ENCODE measurements around the gene GSK3B.
A peak's percentile ranks its signal among the peaks of the same experiment; 100 is the strongest.

GSK3B gene

DNA sequence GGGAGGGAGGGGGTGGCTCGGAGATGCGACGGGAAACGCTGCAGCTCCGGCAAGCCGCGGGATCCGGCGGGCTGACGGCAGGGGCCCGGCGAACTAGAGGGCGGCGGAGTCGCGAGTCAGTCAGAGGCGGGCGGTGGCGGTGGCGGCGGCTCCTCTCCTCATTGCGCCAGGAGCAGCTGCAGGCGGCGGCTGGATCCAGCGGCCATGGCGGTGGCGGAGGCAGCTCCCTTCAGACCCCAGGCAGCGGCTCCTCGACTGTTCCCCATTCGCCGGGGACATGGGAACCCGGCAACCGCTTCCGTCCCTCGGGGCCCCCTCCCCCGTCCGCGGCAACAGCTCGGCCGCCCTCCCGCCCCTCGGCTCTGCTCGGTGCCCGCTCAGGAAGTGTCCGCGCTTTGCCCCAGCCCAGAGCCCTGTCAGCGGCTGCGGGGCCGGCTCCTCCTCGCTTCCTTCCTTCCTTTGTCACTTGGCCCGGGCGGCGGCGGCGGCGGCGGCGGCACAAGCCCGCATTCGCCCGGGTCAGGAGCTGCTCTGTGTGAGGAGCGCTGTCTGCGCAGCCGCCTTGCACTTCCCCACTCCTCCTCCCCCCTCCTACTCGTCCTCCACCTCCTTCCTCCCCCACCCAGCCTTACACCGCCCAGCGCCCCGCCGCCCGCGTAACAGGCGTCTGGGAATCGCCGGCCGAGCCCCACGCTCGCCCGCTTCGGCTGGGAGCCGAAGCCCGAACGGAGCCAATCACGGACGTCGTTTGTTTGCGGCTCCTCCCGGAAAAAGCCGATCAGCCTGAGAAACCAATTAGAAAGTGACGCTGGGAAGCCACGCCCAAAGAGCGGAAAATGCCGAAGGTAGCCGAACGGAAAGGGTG, at the start of gene GSK3B:
TSS of gene GSK3B (minus strand) at position 537 of the 865 bp plus-strand sequence. CDS start 1,013 bp downstream, outside the sequence.
- DNase-seq (ENCODE audit: low spot score), result peak; percentile 76

DNA sequence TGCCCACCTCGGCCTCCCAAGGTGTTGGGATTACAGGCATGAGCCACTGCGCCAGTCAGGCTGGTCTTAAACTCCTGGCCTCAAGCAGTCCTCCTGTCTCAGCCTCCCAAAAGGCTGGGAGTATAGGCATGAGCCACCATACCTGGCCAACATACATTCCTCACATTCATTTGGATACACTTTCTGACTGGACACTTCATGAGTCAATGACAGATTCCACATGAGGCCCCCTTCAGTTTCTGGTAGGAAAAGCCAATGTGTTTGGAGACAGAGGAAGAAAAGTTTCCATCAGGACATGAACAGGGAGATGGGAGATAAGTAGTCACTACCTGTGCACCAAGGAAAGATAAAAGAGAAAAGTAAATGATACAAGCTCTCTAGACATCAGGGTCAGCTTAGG, 49.4 kb upstream of the GSK3B start:
- DNase-seq (ENCODE audit: low spot score), result no peak

DNA sequence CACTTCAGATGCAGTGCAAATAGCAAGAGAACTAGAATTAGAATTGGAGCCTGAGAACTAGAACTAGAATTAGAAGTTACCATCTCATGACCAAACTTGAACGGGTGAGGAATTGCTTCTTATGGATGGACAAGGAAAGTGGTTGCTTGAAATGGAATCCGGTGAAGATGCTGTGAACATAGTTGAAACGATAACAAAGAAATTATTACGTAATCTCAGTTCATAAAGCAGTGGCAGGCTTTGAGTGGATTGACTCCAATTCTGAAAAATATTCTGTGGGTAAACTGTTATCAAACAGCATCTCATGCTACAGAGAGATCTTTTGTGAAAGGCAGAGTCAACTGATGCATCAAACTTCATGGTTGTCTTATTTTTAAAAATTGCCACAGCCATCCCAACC, 48.0 kb upstream of the GSK3B start:
- DNase-seq (ENCODE audit: low spot score), result no peak

DNA sequence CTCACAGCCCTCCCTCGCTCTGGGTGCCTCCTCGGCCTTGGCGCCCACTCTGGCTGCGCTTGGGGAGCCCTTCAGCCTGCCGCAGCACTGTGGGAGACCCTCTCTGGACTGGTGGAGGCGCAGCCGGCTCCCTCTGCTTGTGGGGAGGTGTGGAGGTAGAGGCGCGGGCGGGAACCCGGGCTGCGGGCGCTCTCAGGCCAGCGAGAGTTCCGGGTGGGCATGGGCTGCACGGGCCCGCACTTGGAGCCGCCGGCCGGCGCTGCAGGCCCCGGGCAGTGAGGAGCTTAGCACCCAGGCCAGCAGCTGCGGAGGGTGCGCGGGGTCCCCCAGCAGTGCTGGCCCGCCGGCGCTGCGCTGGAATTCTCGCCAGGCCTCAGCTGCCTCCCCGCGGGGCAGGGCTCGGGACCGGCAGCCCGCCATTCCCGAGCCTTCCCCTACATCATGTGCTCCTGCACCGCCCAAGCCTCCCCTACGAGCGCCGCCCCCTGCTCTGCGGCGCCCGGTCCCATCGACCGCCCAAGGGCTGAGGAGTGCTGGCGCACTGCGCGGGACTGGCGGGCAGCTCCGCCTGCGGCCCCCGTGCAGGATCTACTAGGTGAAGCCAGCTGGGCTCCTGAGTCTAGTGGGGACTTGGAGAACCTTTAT, 46.0 kb upstream of the GSK3B start:
- DNase-seq (ENCODE audit: low spot score), result no peak

DNA sequence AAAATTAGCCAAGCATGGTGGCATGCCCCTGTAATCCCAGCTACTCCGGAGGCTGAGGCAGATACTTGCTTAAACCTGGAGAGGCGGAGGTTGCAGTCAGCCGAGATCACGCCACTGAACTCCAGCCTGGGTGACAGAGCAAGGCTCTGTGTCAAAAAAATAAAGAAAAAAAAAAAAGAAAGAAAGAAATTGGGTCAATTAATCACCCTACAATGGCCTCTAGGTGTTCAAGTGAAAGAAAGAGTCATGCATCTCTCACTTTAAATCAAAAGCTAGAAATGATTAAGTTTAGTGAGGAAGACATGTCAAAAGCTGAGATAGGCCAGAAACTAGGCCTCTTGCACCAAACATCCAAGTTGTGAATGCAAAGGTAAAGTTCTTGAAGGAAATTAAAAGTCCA, 44.9 kb upstream of the GSK3B start:
- no peak for DNase-seq (ENCODE audit: low spot score)

DNA sequence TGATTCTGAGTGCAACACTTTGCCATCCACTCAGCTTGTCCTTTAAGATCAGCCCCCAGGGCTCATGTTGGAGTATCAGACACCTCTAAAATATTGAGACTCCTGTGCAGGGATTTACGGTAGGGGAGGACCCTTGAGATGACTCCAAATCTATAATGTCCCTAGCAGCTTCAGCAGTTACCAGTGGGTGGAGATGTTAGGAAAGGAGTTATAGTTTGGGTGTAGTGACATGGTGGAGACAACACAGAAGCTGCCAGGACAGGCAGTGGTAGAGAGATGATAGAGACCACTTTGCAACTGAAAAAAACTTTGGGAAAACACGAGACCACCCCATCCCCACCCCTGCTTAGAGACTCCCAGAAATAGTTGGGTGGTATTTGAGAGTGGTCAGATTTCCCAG, 43.3 kb upstream of the GSK3B start:
- no peak for DNase-seq (ENCODE audit: low spot score)

DNA sequence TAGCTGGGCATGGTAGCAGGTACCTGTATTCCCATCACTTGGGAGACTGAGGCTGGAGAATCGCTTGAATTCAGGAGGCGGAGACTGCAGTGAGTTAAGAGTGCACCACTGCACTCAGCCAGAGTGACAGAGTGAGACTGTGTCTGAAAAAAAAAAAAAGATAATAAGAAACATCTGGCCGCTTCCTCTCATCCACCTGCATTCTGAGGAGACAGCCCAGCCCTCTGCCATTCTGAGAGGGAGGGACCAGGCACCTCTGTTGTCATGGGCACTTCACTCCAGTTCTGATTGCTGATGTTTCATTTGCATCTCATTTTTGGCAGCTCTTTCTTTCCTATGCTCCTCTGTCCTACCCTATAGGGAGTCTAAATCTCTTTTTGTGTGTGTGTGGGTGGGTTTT, 36.4 kb upstream of the GSK3B start:
- no peak for DNase-seq (ENCODE audit: low spot score)

DNA sequence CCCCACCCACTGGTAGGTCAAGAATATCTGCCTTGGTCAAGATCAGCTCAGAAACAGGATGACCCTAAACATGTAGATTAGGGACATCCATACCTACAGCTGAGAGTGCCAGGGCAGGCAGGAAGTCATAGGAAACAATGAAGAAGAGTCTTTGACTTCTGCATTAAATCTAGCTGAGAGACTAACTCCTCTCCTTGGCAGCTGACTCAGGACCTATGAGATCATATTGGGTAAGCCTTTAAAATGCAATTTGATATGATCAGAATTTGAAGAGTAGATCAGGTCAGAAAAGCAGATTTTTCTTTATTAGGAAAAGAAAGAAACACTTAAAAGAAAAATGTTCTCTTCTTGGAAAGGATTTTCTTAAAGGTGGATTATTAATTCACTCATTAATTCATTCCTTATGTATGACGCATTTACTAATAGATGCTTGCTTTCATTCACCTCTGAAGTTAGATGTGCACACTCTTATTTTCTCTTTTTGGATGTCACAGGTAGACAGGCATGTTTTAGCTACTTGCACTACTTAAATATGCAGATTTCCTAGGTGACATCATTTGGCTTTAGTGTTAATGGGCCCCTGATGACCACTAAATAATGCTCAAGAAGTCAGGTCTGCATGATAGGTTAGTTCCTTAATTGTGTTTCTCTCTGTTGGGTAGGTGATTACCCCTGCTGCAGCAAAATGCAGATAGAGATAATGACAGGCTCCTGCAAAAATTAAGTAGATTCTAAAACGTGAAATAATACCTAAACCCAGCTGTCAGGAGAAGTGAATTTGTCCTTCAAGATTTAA, 35.7 kb upstream of the GSK3B start:
- DNase-seq (ENCODE audit: low spot score), result no peak

DNA sequence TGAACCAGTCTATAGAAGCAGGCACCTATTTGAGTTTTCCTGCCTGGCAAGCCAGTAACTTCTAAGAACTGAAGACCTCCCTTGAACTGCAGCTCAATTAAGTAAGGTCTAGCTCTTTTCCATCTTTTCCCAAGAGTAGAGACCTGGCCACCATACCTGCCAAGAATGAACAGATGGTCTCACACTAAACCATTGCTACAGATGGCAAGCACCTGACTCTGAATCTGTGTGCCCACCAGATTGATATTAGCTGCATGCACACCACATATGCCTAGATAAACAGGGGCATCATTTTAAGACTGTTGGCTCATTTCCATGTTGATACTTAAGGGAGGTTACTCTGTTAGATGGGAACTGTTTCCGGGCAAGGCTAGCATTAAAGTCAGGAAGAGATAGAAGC, 34.8 kb upstream of the GSK3B start:
- DNase-seq (ENCODE audit: low spot score), result peak; percentile 91

DNA sequence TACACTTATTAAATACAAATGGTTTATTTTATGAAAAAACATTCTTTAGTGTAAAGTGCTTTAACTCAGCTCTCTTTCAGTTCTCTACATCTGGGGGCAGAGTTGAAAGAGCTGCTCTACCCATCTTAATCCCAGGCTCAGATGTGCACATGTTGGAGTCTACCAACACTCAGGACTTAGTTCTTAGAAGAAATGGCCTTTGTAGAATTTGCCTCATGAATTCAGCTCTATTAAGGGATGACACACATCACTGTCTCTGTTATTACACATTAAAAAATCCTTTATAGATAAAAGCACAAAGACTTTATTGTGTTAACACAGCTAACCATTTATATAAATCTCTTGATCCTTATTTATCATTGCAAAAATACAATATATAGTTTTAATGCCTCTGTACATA, 31.7 kb upstream of the GSK3B start:
- no peak for DNase-seq (ENCODE audit: low spot score)

DNA sequence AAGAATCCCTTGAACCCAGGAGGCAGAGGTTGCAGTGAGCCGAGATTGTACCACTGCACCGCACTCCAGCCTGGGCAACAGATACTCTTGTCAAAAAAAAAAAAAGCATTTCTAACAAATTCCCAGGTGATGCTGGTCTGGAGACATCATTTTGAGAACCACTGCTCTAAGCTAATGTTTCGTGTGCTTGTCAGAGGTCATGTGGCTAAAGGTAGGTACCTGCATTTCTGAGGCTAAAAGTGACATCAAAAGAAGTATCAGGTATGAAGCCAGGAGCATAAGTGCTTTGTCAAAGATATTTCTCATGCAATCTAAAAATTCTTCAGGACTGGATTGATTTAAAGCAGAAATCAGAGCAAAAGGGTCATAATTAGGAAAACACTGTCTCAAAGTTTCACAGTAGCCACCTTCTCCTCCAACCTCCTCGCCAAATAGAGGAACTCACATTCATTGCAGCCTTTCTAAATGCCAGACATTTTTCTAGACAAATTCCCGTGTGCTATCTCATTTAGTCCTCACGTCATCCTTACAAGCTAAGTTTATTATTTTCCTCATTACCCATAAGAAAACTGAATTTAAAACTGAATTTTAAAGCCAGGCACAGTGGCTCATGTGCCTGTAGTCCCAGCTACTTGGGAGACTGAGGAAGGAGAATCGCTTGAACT, 25.7 kb upstream of the GSK3B start:
- DNase-seq (ENCODE audit: low spot score), result no peak

DNA sequence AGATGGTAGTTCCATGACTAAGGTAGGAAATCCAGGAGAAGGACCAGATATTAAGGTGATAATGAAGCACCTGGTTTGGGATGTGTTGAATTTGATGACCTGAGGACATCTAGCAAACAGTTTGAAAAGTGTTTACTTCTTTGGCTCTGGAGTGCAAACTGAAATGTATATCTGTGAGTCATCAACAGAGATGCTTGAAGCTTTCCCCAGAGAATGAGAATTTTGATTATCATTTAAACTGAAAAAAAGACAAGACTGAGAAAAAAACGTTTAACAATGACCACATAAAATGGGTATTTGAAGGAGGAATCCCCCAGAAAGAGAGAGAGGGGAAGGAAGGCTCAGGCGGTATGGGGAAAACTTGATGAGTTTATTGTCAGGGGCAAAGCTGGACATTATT, 20.7 kb upstream of the GSK3B start:
- DNase-seq (ENCODE audit: low spot score), result no peak

DNA sequence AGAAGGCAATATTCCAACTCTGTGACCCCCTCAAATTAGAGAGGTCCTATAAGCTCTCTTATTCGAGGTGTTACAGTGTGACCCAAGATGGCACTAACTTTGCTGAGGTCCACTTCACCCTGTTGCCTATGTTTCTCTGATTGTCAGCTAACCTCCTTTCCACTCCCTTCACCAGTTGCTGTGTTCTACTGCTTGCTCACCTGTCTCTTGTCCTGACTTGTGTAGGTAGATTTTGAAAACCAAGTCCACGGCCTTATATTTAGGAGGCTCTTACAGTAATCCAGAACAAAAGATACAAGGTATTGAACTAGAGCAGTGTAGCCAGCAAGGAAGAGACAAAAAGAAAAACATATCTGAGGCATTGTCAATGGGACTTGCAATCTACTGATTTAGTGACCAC, 20.1 kb upstream of the GSK3B start:
- no peak for DNase-seq (ENCODE audit: low spot score)

DNA sequence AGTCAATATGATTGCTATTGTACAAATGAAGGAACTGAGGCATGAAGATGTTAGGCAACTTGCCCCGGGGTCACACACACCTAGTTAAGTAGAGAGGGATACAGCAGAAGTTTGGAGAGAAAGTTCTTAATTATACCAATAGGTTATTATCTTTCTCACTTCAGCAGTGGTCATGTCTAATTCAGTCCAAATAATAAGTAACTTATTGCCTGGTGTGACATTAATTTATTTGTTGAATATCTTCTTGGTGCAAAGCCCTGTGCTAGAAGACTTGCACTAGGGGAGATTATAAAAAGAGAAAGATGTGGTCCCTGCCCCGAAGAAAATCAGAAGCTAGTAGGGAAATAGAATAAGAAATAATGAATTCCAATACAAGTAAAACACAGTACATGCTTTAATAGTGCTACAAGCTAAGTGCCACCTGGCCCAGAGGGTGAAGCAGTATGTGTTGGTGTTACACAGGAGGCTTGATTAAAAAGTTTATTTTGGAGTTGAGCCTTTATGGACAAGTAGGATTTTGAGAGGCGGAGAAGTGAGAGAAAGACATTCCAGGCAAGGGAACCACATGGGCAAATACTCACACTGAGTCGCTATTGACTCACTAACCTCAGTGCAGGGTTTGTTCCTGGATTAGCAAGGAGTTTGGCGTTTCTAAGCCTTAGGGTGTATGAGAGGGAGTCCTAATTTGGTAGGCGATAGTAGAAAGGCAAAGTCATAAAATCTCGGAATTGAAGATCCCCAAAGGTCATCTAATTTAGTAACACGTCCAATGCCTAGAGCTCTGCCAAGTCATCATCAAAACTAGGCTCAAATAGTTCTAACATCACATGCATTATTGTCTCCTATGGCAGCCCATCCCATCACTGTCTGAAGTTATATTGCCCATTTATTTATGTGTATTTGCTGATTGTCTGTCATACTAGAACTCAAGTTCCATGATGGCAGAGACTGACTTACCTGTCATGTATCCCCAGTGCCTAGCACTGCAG, 19.2 kb upstream of the GSK3B start:
- no peak for DNase-seq (ENCODE audit: low spot score)

DNA sequence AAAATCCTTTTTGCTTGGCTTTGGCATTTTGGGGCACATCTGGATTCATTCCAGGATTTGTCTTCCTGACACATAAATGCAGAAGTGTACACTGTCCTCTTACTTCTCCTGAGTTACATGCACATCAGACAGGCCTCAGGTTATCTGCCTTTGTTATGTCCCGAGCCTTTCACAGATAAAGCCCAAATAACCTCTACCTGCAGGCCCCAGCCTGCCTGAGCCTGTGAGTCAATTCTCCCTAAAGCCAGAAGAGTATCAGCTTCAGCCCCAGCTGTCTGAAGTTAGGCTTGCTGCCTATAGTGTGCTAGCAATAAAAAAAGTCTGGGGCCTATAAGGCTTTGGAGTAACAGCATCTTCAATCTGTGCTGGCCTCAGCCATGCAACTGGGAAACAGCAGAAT, 17.7 kb upstream of the GSK3B start:
- DNase-seq (ENCODE audit: low spot score), result no peak

DNA sequence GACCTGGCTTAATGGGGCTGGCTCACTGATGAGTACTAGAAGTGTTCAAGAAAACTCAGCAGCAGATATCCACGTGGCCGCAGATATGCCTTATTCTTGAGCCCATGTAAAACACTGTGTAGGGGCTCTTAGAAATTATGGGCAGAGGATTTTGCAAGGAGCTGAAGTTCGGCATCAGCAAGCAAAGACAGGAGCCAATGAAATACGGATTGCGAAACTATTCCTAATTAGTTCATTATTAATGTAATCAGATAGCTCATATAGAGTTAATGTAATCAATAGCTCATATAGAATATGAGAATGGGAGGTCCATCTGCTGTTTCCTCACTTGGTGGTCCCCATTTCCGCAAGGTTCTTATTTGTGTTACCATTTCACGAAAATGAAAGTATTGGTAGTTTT, 9.0 kb upstream of the GSK3B start:
- DNase-seq (ENCODE audit: low spot score), result no peak

DNA sequence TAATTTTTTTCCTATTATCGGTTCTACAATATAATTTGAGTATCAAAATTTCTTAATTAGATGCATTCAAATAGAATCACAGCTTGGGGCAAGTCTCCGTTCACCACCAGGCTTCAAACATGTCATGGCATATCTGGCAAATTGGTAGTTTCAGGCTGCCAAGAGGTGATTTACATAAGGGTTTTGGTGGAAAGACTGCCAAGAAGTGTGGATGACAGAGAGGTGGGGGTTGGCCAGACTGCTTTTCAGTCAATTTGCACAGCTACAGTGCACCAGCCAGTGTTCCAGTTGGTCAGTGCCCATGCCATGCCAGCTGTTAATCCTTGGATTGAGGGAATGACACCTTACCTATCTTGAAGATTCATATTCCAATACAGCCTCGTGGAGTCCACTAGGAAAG, 8.4 kb upstream of the GSK3B start:
- DNase-seq (ENCODE audit: low spot score), result peak; percentile 89

DNA sequence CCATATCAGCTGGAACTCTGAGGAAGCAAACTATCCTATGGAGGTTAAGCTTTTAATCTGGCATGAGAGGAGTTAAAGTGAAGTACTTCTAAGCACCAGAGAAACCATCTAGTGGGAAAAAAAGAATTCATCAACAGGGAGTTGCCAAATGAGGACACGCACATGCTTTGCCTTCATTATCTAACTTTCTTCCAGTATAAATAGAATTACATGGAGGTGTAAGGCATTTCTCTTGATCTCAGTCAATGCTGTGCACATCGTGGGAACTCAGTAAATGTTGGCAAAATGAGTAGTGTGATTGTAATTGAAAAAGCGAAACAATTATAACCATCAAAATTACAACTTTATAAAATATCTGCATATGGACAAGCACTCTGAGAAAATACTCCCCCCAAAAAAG, 8.0 kb upstream of the GSK3B start:
- no peak for DNase-seq (ENCODE audit: low spot score)

DNA sequence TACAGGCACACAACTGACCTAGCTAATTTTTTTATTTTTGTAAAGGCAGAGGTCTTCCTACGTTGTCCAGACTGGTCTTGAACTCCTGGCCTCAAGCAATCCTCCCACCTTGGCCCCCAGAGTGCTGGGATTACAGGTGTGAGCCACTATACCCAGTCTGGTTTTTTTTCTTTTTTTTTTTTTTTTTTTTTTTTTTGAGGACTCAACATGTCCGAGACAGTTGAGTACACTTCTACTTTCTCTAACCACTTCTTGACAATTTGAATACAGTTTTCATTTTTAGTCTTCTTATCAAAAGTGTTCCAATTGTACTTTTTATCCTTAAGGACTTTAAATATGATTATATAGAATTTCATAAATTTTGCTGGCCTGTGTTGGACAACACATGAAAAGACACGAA, 7.4 kb upstream of the GSK3B start:
- DNase-seq (ENCODE audit: low spot score), result no peak

DNA sequence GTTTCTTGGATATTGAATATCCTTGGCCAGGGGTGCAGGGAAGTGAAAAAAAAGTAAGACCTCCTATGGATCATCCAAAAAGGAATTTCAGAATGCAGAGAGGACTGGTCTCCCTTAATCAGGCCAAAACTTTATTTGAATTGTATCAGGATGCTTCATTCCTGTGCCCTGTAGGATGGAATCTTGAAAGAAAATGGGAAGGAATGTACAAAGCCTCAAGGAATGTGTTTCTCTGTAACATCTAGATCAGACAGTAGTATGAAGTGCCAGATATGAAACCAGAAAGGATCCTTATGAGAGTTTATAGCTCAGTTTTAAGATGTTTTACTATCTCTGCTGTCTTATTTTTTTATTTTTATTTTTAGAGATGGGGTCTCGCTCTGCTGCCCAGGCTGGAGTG, 6.5 kb upstream of the GSK3B start:
- DNase-seq (ENCODE audit: low spot score), result no peak

DNA sequence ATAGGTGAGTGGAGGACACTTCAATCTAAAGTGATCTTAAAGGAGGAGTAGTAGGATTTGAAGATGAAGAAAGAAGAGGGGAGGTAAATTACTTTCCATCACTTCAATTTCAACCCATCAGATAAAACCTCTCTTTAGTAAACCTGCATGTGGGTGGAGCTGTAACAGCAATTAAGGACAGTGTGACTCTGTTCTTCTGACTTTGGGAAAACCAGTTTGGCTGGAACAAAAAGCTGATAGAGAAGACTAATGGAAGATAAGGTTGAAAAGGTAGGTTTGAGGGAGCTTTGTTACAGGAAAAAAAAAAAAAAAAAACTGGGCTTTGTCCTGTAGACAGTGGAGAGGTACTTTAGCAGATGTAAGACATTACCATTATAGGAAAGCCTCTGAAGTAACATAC, 4.5 kb upstream of the GSK3B start:
- no peak for DNase-seq (ENCODE audit: low spot score)
